DND-41 (cell line): ENCODE data around the gene WLS.
"Not testable (repeated sequence)": the region's sequence is repeated elsewhere in the genome, so short reads cannot be mapped to it uniquely, and the experiment has no call there.

Source experiments
- ATAC-seq: fragments of 200-7000 bp; cut with Tn5 transposase; 3 replicates; pipeline ENCODE4 v1.9.1; 2021; ENCODE audit warnings: low read depth; ENCODE audit not compliant: insufficient read depth
- DNase-seq: peaks from one replicate; pipeline ENCODE4 v3.0.0-alpha.2; 2020
- H2AFZ ChIP-seq: 2 replicates; pipeline ENCODE4 v1.6.0; 2012; ENCODE audit warnings: low read depth, low read length
- H3K27ac ChIP-seq: 2 replicates; pipeline ENCODE4 v1.5.1; 2012; ENCODE audit warnings: low read length, inconsistent platforms
- H3K27me3 ChIP-seq: fragments of 200-600 bp; sonication (generic); 2 replicates; pipeline ENCODE4 v1.6.0; 2012; ENCODE audit warnings: low read length, mild to moderate bottlenecking, inconsistent platforms; ENCODE audit not compliant: insufficient read depth, poor library complexity
- H3K36me3 ChIP-seq: 2 replicates; pipeline ENCODE4 v1.5.1; 2012; ENCODE audit warnings: low read length, inconsistent platforms; ENCODE audit not compliant: insufficient read depth
- H3K4me1 ChIP-seq: 2 replicates; pipeline ENCODE4 v1.5.1; 2012; ENCODE audit warnings: mild to moderate bottlenecking, low read length; ENCODE audit not compliant: insufficient read depth
- H3K4me2 ChIP-seq: 2 replicates; pipeline ENCODE4 v1.6.0; 2012; ENCODE audit warnings: mild to moderate bottlenecking, moderate library complexity, low read length, inconsistent platforms; ENCODE audit not compliant: insufficient read depth
- H3K4me3 ChIP-seq, 2 experiments: fragments of 200-600 bp in 1 of 2; shearing (Covaris generic) in 1 of 2; 2 replicates each; pipeline ENCODE4 v1.5.1; 2012 to 2016; ENCODE audit warnings: inconsistent platforms in 2 of 2, low read length in 2 of 2, mild to moderate bottlenecking in 2 of 2, low read depth in 1 of 2, moderate library complexity in 1 of 2
- H3K79me2 ChIP-seq: 2 replicates; pipeline ENCODE4 v1.6.0; 2012; ENCODE audit warnings: low read length, inconsistent platforms; ENCODE audit not compliant: insufficient read depth
- H3K9ac ChIP-seq: 2 replicates; pipeline ENCODE4 v1.6.0; 2012; ENCODE audit warnings: low read depth, mild to moderate bottlenecking, inconsistent platforms, low read length, moderate library complexity
- H3K9me3 ChIP-seq: 2 replicates; pipeline ENCODE4 v1.5.1; 2012; ENCODE audit warnings: low read length, moderate library complexity, mild to moderate bottlenecking, inconsistent platforms; ENCODE audit not compliant: insufficient read depth, severe bottlenecking
- H4K20me1 ChIP-seq: 2 replicates; pipeline ENCODE4 v1.6.0; 2012; ENCODE audit warnings: low read length; ENCODE audit not compliant: insufficient read depth
- EZH2 ChIP-seq: IDR thresholded peaks from 3 replicates; pipeline ENCODE4 v1.6.1; 2012; ENCODE audit warnings: borderline replicate concordance, low read depth, mild to moderate bottlenecking, moderate library complexity, low read length, inconsistent platforms; ENCODE audit not compliant: severe bottlenecking
- TF ChIP-seq, protein P1 (sequence below): IDR thresholded peaks from 2 replicates; pipeline ENCODE4 v1.5.1; 2012; ENCODE audit warnings: borderline replicate concordance, low read length, moderate library complexity, mild to moderate bottlenecking; ENCODE audit not compliant: poor library complexity, severe bottlenecking; ENCODE audit errors: extremely low read depth

The WLS gene

GRCh38 chr1:68173936-68174737, 58.2 kb downstream of the WLS start:
- Histone ChIP-seq H3K4me1 (no peaks in the 10 kb centered on the region), H3K4me3 (no peak overlapping the region), H3K9ac (no peak overlapping the region), H3K27me3 (no peaks in the 10 kb centered on the region), H3K4me2 (no peak overlapping the region), H4K20me1 (no peaks in the 10 kb centered on the region), H3K79me2 (no peaks in the 10 kb centered on the region), H2AFZ (no peak overlapping the region), H3K36me3 (no peaks in the 10 kb centered on the region), H3K27ac (no peak overlapping the region), H3K9me3 (no peaks in the 10 kb centered on the region)
- ATAC-seq = no peak
- TF ChIP-seq EZH2 = no peak
- TF ChIP-seq, protein P1, sequence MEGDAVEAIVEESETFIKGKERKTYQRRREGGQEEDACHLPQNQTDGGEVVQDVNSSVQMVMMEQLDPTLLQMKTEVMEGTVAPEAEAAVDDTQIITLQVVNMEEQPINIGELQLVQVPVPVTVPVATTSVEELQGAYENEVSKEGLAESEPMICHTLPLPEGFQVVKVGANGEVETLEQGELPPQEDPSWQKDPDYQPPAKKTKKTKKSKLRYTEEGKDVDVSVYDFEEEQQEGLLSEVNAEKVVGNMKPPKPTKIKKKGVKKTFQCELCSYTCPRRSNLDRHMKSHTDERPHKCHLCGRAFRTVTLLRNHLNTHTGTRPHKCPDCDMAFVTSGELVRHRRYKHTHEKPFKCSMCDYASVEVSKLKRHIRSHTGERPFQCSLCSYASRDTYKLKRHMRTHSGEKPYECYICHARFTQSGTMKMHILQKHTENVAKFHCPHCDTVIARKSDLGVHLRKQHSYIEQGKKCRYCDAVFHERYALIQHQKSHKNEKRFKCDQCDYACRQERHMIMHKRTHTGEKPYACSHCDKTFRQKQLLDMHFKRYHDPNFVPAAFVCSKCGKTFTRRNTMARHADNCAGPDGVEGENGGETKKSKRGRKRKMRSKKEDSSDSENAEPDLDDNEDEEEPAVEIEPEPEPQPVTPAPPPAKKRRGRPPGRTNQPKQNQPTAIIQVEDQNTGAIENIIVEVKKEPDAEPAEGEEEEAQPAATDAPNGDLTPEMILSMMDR = no peak
- no peak for DNase-seq

DNA sequence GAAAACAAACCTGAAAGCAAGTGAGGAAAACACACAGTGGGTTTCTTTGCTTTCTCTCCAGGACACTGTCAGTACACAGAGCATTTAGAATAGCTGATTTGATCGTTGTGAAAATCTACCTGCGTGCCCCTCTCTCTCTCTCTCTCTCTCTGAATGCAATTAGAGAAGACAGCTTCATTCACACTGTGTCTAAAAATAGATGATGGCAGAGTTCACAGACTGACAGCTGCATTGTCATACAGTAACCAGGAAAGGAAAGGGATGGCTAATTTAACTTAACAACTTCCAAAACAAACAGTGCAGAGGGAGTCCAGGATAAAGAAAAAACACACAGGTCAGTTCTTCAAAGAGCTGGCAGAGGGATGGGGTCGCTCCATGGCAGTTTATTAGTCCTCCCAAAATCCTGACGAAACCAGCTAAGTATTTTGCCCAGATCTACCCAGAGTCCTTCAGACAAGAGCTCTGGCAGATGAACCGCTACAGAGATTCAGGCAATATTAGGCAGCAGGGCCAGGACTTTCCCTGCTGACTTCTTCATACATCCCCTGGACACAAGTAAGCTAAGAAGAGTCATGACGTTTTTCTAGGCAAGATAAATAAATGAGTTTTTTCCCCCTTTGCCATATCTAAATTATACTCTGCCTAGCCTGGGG, 58.9 kb downstream of the WLS start:
- TF ChIP-seq, protein P1 = no peak
- no peak for TF ChIP-seq EZH2
- no peak overlapping the region for H2AFZ ChIP-seq
- H3K27ac ChIP-seq = no peak overlapping the region
- H3K9ac ChIP-seq = no peak overlapping the region
- H3K9me3 ChIP-seq = no peaks in the 10 kb centered on the region
- no peaks in the 10 kb centered on the region for H3K79me2 ChIP-seq
- H3K4me1 ChIP-seq = no peaks in the 10 kb centered on the region
- H3K36me3 ChIP-seq = no peaks in the 10 kb centered on the region
- H3K4me3 ChIP-seq = no peak overlapping the region
- no peak overlapping the region for H3K4me2 ChIP-seq
- ATAC-seq (no peak), DNase-seq (no peak)
- no peaks in the 10 kb centered on the region for H4K20me1 ChIP-seq
- H3K27me3 ChIP-seq = no peaks in the 10 kb centered on the region

DNA sequence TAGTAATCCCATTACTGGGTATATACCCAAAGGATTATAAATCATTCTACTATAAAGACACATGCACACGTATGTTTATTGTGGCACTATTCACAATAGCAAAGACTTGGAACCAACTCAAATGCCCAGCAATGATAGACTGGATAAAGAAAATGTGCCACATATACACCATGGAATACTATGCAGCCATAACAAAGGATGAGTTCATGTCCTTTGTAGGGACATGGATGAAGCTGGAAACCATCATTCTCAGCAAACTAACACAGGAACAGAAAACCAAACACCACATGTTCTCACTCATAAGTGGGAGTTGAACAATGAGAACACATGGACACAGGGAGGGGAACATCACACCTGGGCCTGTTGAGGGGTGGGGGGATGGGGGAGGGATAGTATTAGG, 60.5 kb downstream of the WLS start:
- H2AFZ ChIP-seq, H3K4me2 ChIP-seq, H3K27me3 ChIP-seq, H3K36me3 ChIP-seq, H4K20me1 ChIP-seq, H3K4me3 ChIP-seq, H3K79me2 ChIP-seq, H3K27ac ChIP-seq, ATAC-seq, H3K9ac ChIP-seq, H3K9me3 ChIP-seq, H3K4me1 ChIP-seq, DNase-seq: not testable (repeated sequence)

- H3K4me3 ChIP-seq = no peak overlapping the region
- no peak for DNase-seq
- ATAC-seq = no peak
Measured at GRCh38 chr1:68168545-68169171, 63.7 kb downstream of the WLS start.

More at GRCh38 chr1:68168545-68169171, 63.7 kb downstream of the WLS start:
- H3K9ac ChIP-seq = no peak overlapping the region
- no peak overlapping the region for H3K27ac ChIP-seq
- no peak overlapping the region for H3K4me2 ChIP-seq
- H3K4me1 ChIP-seq = no peaks in the 10 kb centered on the region
- H3K27me3 ChIP-seq = no peaks in the 10 kb centered on the region
- H3K9me3 ChIP-seq = no peaks in the 10 kb centered on the region
- TF ChIP-seq, protein P1 = no peak
- no peak for TF ChIP-seq EZH2
- no peaks in the 10 kb centered on the region for H3K79me2 ChIP-seq
- no peaks in the 10 kb centered on the region for H4K20me1 ChIP-seq
- no peak overlapping the region for H2AFZ ChIP-seq
- H3K36me3 ChIP-seq = no peaks in the 10 kb centered on the region
